Endothelial cell of umbilical vein (primary cell): ENCODE data around the gene TWIST2. TPM values are rescaled to one million over a fixed set of nuclear protein-coding genes. Genes with fewer than 3 reads are reported as not detected.

Source experiments
- BruUV-seq: library from RNA; stranded (reverse); fragments of 400-500 nt; replicated peaks from 2 replicates; lab custom pipeline; 2021; lab: Mats Ljungman, UMichigan
- CTCF ChIA-PET: fragments of 300-600, 350-600 bp; sonication (Branson Sonifier 250); formaldehyde crosslinking; loops from one replicate; lab custom pipeline; 2021; ENCODE audit warnings: antibody characterized with exemption, inconsistent platforms; lab: Charles Lee
- POLR2A ChIA-PET: fragments of 300-600, 350-600 bp; sonication (Branson Sonifier 250); formaldehyde crosslinking; loops from one replicate; lab custom pipeline; 2021; ENCODE audit warnings: antibody characterized with exemption, inconsistent platforms; lab: Charles Lee
- DNase-seq: peaks from one replicate; pipeline ENCODE4 v3.0.0-alpha.2; 2011; ENCODE audit warnings: low read depth, low spot score
- FAIRE-seq: peaks from 2 replicates; lab custom pipeline; 2011; peaks lifted over from hg19 to GRCh38; lab: Jason Lieb, UNC
- H2AFZ ChIP-seq: 2 replicates; pipeline ENCODE4 v1.6.0; 2012; ENCODE audit warnings: low read depth, low read length, control low read depth, inconsistent platforms
- H3K27ac ChIP-seq: 2 replicates; pipeline ENCODE4 v1.5.1; 2011; ENCODE audit warnings: low read depth, mild to moderate bottlenecking, control low read depth, low read length, moderate library complexity; ENCODE audit not compliant: insufficient read depth
- H3K27me3 ChIP-seq, 2 experiments: 2 replicates each; pipeline versions ENCODE4 v1.6.0 to v1.6.1; 2011; ENCODE audit warnings: low read length in 2 of 2, mixed read lengths in 1 of 2; ENCODE audit not compliant: control insufficient read depth in 2 of 2, insufficient read depth in 2 of 2
- H3K36me3 ChIP-seq, 2 experiments: 2 replicates in 1 of 2; 3 replicates in 1 of 2; pipeline ENCODE4 v1.5.1; 2011; ENCODE audit warnings: low read length in 2 of 2, mild to moderate bottlenecking in 1 of 2, moderate library complexity in 1 of 2; ENCODE audit not compliant: control insufficient read depth in 2 of 2, insufficient read depth in 2 of 2; ENCODE audit errors: extremely low read depth in 1 of 2
- H3K4me1 ChIP-seq: 3 replicates; pipeline ENCODE4 v1.5.1; 2011; ENCODE audit warnings: mild to moderate bottlenecking, low read length; ENCODE audit not compliant: control insufficient read depth, insufficient read depth; ENCODE audit errors: extremely low read depth
- H3K4me2 ChIP-seq: 2 replicates; pipeline ENCODE4 v1.6.1; 2011; ENCODE audit warnings: low read length, control low read depth, mixed read lengths; ENCODE audit not compliant: insufficient read depth
- H3K4me3 ChIP-seq, 3 experiments: fragments of 200-600 bp in 1 of 3; sonication (generic), shearing (Covaris generic) in 1 of 3; replicated peaks in 1 of 3; 2 replicates each; pipeline ENCODE4 v1.5.1; 2011 to 2016; ENCODE audit warnings: control low read depth in 3 of 3, low read length in 3 of 3, mild to moderate bottlenecking in 2 of 3, inconsistent platforms in 1 of 3, low read depth in 1 of 3, moderate library complexity in 1 of 3; ENCODE audit not compliant: insufficient read depth in 1 of 3
- H3K79me2 ChIP-seq: 2 replicates; pipeline ENCODE4 v1.6.0; 2012; ENCODE audit warnings: low read length, inconsistent platforms; ENCODE audit not compliant: control insufficient read depth, insufficient read depth
- H3K9ac ChIP-seq: replicated peaks from 2 replicates; pipeline ENCODE3; 2011; ENCODE audit warnings: low read length, control low read depth; ENCODE audit not compliant: insufficient read depth; ENCODE audit errors: extremely low read depth
- H3K9me1 ChIP-seq: replicated peaks from 3 replicates; pipeline ENCODE4 v1.6.0; 2011; ENCODE audit warnings: mild to moderate bottlenecking, low read length; ENCODE audit not compliant: control insufficient read depth, insufficient read depth; ENCODE audit errors: extremely low read depth
- H3K9me3 ChIP-seq: replicated peaks from 2 replicates; pipeline ENCODE4 v1.5.1; 2012; ENCODE audit warnings: low read length, inconsistent platforms; ENCODE audit not compliant: control insufficient read depth, insufficient read depth
- H4K20me1 ChIP-seq: replicated peaks from 2 replicates; pipeline ENCODE3; 2011; ENCODE audit warnings: mild to moderate bottlenecking, low read length; ENCODE audit not compliant: control insufficient read depth, insufficient read depth; ENCODE audit errors: extremely low read depth
- CTCF ChIP-seq, 2 donors: IDR thresholded peaks; 1 replicate in 1 of 2; 2 replicates in 1 of 2; pipeline ENCODE4 v1.5.1; 2011; ENCODE audit warnings: low read length in 2 of 2, mild to moderate bottlenecking in 2 of 2, moderate library complexity in 2 of 2, control low read depth in 1 of 2, inconsistent platforms in 1 of 2, low read depth in 1 of 2; ENCODE audit not compliant: insufficient read depth in 1 of 2; ENCODE audit errors: extremely low read depth in 1 of 2
- EZH2 ChIP-seq: IDR thresholded peaks from 2 replicates; pipeline ENCODE4 v1.6.1; 2012; ENCODE audit warnings: borderline replicate concordance, low read depth, mild to moderate bottlenecking, moderate library complexity, low read length, inconsistent platforms; ENCODE audit not compliant: severe bottlenecking
- FOS ChIP-seq: IDR thresholded peaks from 2 replicates; pipeline ENCODE4 v1.6.1; 2011; ENCODE audit warnings: mild to moderate bottlenecking, low read length, moderate library complexity, borderline replicate concordance; ENCODE audit not compliant: insufficient read depth
- GATA2 ChIP-seq: IDR thresholded peaks from 2 replicates; pipeline ENCODE4 v1.7.0; 2011; ENCODE audit warnings: low read depth, mild to moderate bottlenecking, moderate library complexity, mixed read lengths, low read length; ENCODE audit not compliant: insufficient read length, insufficient read depth
- JUN ChIP-seq: IDR thresholded peaks from 2 replicates; pipeline ENCODE4 v1.6.1; 2011; ENCODE audit warnings: borderline replicate concordance, low read depth; ENCODE audit not compliant: insufficient read length, insufficient read depth
- MAX ChIP-seq: IDR thresholded peaks from 2 replicates; pipeline ENCODE4 v1.6.1; 2011; ENCODE audit not compliant: insufficient read depth, insufficient read length
- MYC ChIP-seq: IDR thresholded peaks from one replicate; pipeline ENCODE4 v1.6.1; 2011; ENCODE audit warnings: mild to moderate bottlenecking, low read depth, low read length
- POLR2A ChIP-seq: IDR thresholded peaks from 2 replicates; pipeline ENCODE4 v1.6.1; 2012; ENCODE audit warnings: low read depth, mild to moderate bottlenecking, control low read depth, low read length
- POLR2AphosphoS5 ChIP-seq: IDR thresholded peaks from 2 replicates; pipeline ENCODE4 v1.6.1; 2012; ENCODE audit warnings: low read depth, mild to moderate bottlenecking, control low read depth, low read length, moderate library complexity; ENCODE audit not compliant: insufficient read depth
- dilution Hi-C: fragments of 300-500 bp; cut with MboI; formaldehyde crosslinking; loops from one replicate; pipeline ENCODE4 v1.15.0; 2019; ENCODE audit warnings: low sequenced_read_pairs; ENCODE audit not compliant: extremely low pct_ligation_motif_present
- intact Hi-C: fragments of 100-400 bp; cut with micrococcal nuclease; formaldehyde crosslinking; loops from one replicate; pipeline ENCODE4 v1.10.0; 2022
- polyA plus RNA-seq, 4 experiments: library from polyadenylated mRNA; depleted of rRNA in 3 of 4; stranded (reverse) in 3 of 4; unstranded in 1 of 4; fragments of >200 nt; gene quantifications; 2 replicates each; pipeline versions ENCODE4 v1.2.1 to v1.2.3, GENCODE V29; 2011 to 2012; ENCODE audit warnings: missing spikeins in 1 of 4
- total RNA-seq: library from RNA; stranded (reverse); gene quantifications from 2 replicates; pipeline ENCODE4 v1.2.3, GENCODE V29; 2021

TWIST2 gene
- total and polyA plus RNA-seq, 2 donors (not counting 3 experiments of a cell fraction or from before 2014, with no cell fraction given), result 2.3 to 3.4 TPM

GRCh38 chr2:238853218-238853617 lies 5.3 kb downstream of the TWIST2 start:
- Histone ChIP-seq H3K27ac (no peak overlapping the region), H3K27me3 (peaks cover 0 to 8% of the 10 kb centered on the region in 2 experiments), H3K4me3 (no peak overlapping the region), H3K4me1 (no peaks in the 10 kb centered on the region), H2AFZ (no peak overlapping the region), H3K9ac (no peak overlapping the region), H3K4me2 (no peak overlapping the region), H3K9me1 (no peaks in the 10 kb centered on the region), H3K9me3 (no peaks in the 10 kb centered on the region), H4K20me1 (no peaks in the 10 kb centered on the region), H3K36me3 (no peaks in the 10 kb centered on the region), H3K79me2 (no peaks in the 10 kb centered on the region)
- DNase-seq, result no peak
- TF ChIP-seq GATA2 (no peak), EZH2 (no peak), POLR2A (no peak)
- BruUV-seq, result no TSS peak
- FAIRE-seq, result no peak
- CTCF ChIA-PET, result no interaction called here
- dilution Hi-C loops, result no loop called here
- POLR2A ChIA-PET, result no interaction called here
- intact Hi-C loops, result no loop called here

- no peak overlapping the region for H3K4me2 ChIP-seq
- no TSS peak for BruUV-seq
- no peaks in the 10 kb centered on the region for H3K79me2 ChIP-seq
- DNase-seq (no peak), FAIRE-seq (no peak)
- H3K9ac ChIP-seq, result no peak overlapping the region
- H2AFZ ChIP-seq, result no peak overlapping the region
- no peak overlapping the region for H3K27ac ChIP-seq
- H3K4me1 ChIP-seq, result no peaks in the 10 kb centered on the region
- ChIA-PET CTCF (no interaction called here), POLR2A (no interaction called here)
- no peaks in the 10 kb centered on the region for H3K9me3 ChIP-seq
- dilution Hi-C loops, result no loop called here
- no peaks in the 10 kb centered on the region for H3K9me1 ChIP-seq
- H3K4me3 ChIP-seq, result no peak overlapping the region
- no peaks in the 10 kb centered on the region for H3K36me3 ChIP-seq
- H3K27me3 ChIP-seq, result peaks cover 0 to 8% of the 10 kb centered on the region in 2 experiments
- H4K20me1 ChIP-seq, result no peaks in the 10 kb centered on the region
- intact Hi-C loops, result no loop called here
- TF ChIP-seq JUN, result no peak
- no peak for TF ChIP-seq EZH2
- no peak for TF ChIP-seq FOS
- no peak for TF ChIP-seq CTCF (IDR thresholded peaks at IDR 0.05; ENCODE audit: extremely low read depth in 1 of 2, insufficient read depth in 1 of 2, low read depth in 1 of 2, low read length in 2 of 2)
- TF ChIP-seq GATA2, result no peak
- TF ChIP-seq MYC, result no peak
- TF ChIP-seq POLR2AphosphoS5, result no peak
- TF ChIP-seq MAX, result no peak
- TF ChIP-seq POLR2A, result no peak
These were observed 5.8 kb downstream of the TWIST2 start for GRCh38 chr2:238853721-238854120.
